GM21576 (cell line): ENCODE data around the gene MED28.
A peak's percentile ranks its signal among the peaks of the same experiment; 100 is the strongest.
"Not testable (repeated sequence)": the region's sequence is repeated elsewhere in the genome, so short reads cannot be mapped to it uniquely, and the experiment has no call there.

Experiments used
- ATAC-seq: cut with Tn5 transposase; IDR thresholded peaks from one replicate; pipeline ENCODE4 v1.9.1; 2021; ENCODE audit warnings: mild to moderate bottlenecking, moderate library complexity; ENCODE audit not compliant: unreplicated experiment

Gene MED28, protein sequence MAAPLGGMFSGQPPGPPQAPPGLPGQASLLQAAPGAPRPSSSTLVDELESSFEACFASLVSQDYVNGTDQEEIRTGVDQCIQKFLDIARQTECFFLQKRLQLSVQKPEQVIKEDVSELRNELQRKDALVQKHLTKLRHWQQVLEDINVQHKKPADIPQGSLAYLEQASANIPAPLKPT

GRCh38 chr4:17614416-17615299, at the start of gene MED28:
MED28 (plus strand) TSS chr4:17614641; CDS start chr4:17614655, 14 bp downstream.
- peak; percentile 94 for ATAC-seq

DNA sequence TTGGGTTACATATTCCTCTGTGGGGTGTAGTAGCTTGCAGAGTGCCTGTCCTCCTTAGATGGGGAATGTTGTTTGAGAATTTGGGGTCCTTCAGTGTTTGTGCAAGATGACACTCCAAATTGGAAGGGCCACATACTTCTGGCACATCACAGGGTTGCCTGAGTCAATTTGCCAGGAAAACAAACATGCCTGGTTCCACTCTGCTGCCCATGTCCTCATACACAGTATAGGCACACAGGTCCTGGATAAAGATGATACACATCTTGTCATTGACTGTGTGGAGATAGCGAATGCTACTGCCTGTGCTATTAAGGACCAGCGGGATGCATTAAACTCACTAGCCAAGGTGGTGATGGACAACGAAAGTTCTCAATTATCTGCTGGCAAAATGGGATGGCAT, 48.6 kb upstream of the MED28 start:
- no peak for ATAC-seq

- ATAC-seq, result no peak
These were observed 47.2 kb upstream of the MED28 start for GRCh38 chr4:17567271-17567670.

- no peak for ATAC-seq
These were observed 40.2 kb upstream of the MED28 start for GRCh38 chr4:17574206-17574605.

DNA sequence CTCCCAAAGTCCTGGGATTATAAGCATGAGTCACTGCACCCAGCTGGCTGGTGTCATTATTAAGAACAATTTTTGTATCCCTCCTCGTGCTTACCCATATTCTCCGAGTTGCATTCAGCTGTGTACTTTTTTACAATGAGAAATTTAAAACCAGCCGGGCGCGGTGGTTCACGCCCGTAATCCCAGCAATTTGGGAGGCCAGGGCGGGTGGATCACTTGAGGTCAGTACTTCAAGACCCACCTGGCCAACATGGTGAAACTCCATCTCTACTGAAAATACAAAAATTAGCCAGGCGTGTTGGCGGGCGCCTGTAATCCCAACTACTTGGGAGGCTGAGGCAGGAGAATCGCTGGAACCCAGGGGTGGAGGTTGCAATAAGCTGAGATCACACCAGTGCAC, 39.3 kb upstream of the MED28 start:
- ATAC-seq, result not testable (repeated sequence)

- ATAC-seq, result peak; percentile 81
These were observed 37.3 kb upstream of the MED28 start, which contains the start of gene LAP3 for GRCh38 chr4:17576932-17577664. LAP3 (plus strand) TSS chr4:17577198; CDS start chr4:17577466, 268 bp downstream.

- ATAC-seq, result peak; percentile 5
These were observed 36.6 kb upstream of the MED28 start for GRCh38 chr4:17577665-17578481.

DNA sequence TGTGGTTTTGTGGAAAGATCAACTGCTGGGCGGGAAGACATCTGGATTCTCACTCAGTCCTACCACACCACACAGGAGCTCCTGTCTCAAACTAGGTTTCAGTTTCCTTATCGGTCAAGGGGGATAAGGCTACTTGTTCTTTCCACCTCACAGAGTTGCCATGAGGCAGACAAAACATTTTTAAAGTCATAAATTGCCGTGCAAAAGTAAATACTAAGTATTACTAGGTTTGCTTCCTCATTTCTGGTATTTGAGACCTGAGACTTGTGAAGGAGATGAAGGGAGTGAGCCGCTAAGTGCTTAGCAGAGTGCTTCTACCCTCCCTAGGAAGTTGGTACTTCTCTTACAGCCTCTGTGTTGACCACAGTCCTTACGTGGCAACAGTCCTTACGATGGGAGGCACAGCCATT, 36.0 kb upstream of the MED28 start:
- ATAC-seq, result peak; percentile 34

DNA sequence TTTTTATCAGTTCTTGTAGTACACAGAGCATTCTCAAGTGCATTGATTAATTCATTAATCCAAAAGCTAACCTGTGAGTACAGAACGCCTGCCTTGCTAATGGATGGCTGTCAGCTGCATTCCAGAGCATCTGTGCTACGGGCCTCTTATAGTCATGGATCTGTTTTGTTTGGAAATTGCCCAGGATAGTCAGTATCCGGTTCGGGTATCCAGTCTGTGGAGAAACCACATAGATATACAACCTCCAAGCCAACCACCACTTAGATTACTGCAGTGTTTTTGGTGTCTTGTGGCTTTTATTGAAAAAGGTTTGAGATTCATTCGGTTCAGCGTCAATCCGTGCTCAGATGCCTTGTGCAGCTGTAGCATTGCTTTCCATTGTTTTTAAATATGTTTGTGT, 33.5 kb upstream of the MED28 start:
- ATAC-seq, result no peak

GRCh38 chr4:17583276-17583675, 31.2 kb upstream of the MED28 start:
- ATAC-seq, result no peak

- ATAC-seq, result no peak
These were observed 30.5 kb upstream of the MED28 start for GRCh38 chr4:17583941-17584340.

GRCh38 chr4:17584521-17585213, 29.8 kb upstream of the MED28 start:
- ATAC-seq, result no peak

DNA sequence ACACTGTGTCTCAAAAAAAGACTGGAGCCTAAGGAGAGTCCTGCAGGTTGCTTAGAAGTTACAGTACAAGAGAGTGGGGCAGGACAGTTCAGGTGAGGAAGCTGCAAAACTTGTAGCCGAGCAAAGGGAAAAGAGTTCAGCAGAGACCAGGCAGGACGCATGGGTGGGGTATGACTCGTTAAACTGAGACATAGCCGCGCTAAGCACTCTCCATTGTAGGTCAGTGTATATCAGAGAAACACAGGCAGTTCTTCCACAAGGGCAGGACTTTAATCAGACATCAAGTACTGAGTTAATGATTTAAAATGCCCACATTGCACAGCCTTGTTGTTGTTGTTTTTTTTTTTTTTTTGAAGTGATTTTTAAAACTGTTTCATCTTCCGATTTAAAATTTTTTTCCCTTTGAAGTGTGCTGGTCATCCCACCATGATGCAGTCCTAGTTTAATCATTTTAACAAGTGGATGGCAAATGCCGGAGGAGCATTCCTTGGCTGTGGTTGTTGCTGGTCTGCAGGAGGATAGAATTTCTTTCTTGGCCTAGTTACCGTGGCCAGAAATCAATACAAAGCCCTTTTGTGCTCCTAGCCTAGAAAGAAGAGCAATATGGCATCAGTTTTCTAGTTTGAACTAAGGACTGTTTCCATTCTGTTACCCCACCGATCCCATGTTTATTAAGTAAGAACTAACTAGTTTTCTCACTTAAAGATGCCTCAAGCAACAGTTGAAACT, 27.2 kb upstream of the MED28 start:
- no peak for ATAC-seq

DNA sequence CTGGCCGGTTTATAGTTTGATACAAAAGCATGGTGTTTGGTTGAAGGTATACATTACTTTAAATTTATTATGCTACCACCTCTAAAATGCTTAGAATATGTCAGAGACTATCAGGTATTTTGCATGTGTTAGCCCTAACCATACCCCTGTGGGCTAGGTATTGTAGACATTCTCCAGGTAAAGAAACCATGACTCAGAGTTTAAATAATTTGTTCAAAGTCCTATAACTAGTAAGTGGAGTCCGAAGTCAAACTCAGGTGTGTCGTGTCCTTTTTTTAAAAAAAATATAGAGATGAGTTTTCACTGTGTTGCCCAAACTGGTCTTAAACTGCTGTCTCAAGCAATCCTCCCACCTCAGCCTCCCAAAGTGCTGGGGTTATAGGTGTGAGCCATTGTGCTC, 25.1 kb upstream of the MED28 start:
- no peak for ATAC-seq

DNA sequence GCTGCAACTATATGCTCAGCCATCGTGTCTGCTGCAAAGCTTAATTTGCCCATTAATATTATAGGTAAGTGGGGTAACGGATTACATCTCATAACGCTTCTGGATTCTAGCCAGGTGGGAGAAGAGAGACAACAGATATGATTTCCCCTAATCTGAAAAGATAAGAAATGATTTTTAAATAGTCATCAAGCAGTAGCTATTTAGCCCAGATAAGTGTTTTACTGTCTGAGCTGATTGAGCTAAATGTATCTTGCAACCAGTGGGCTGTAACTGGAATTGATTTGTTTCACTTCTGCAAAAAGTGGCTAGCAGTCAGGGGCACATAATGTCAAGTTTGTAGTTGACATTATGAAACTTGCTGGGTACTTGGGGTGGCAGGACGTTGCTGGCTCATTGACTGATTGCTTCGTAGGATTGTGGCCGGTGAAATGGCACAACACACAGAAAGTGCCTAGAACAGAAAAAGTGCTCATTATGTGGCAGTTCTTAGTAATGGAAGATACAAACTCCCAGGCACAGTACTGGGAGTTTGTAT, 18.9 kb upstream of the MED28 start:
- peak; percentile 91 for ATAC-seq

- ATAC-seq, result no peak
These were observed 16.9 kb upstream of the MED28 start for GRCh38 chr4:17597517-17597916.

DNA sequence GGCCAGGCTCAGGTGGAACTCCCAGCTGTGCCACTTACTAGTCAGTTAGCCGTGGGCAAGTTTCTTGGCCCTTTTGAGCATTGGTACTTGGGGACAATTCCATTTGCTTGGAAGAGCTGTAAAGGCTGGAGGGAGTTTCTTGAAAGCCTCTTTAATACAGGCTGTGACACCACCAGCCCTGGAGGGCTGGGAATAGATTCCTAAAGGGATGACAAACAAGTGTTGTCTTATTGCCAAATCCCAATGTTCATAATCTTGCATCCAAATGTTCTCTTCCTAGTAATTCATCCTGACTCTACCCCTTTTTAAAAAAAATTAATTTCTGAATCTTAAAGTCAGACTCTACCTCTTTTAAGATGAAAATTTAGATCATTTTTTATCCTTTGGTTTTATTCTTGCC, 14.6 kb upstream of the MED28 start:
- ATAC-seq, result no peak

DNA sequence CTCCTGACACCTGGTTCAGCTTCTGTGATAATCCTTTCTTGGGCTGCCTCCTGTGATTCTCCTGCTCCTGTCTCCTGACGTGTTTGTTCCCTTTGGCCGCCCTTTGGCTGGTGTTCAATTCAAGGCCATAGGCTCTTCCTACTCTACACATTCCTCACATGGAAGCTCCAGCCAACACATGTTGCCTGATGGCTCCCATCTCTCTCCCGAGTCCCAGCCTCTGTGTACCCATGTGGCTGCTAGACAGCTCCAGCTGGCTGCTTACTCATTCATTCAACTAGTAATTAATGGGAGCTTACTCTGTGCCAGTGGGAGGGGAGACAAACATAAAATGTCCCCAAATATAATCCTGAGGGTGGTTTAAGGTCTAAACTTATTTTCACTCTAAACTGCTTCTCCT, 9.2 kb upstream of the MED28 start:
- ATAC-seq, result no peak

GRCh38 chr4:17613761-17614415, 553 bp upstream of the MED28 start:
- peak; percentile 58 for ATAC-seq
